Liver (tissue), 9 donors: ENCODE results near the gene EIPR1. TPM values are rescaled to one million over a fixed set of nuclear protein-coding genes. Genes with fewer than 3 reads are reported as not detected.

ENCODE experiments used
- DNase-seq: peaks from one replicate; pipeline ENCODE4 v3.0.0-alpha.2; 2017; ENCODE audit warnings: low spot score
- H3K27ac ChIP-seq, 2 donors: one replicate each; pipeline ENCODE4 v1.7.0; 2013; ENCODE audit warnings: inconsistent platforms in 2 of 2, low read length in 2 of 2, control low read depth in 1 of 2, low read depth in 1 of 2, mild to moderate bottlenecking in 1 of 2
- H3K27me3 ChIP-seq, 4 donors: one replicate each; pipeline versions ENCODE4 v1.6.1 to v1.7.0; 2013; ENCODE audit warnings: low read length in 3 of 4, inconsistent platforms in 1 of 4, mild to moderate bottlenecking in 1 of 4, moderate library complexity in 1 of 4; ENCODE audit not compliant: control insufficient read depth in 4 of 4, insufficient read depth in 4 of 4
- H3K36me3 ChIP-seq, 4 donors: one replicate each; pipeline versions ENCODE4 v1.6.1 to v1.7.0; 2013; ENCODE audit warnings: low read length in 3 of 4, mild to moderate bottlenecking in 3 of 4, low read depth in 1 of 4, moderate library complexity in 1 of 4; ENCODE audit not compliant: control insufficient read depth in 4 of 4, insufficient read depth in 3 of 4
- H3K4me1 ChIP-seq, 4 donors: one replicate each; pipeline versions ENCODE4 v1.6.1 to v1.7.0; 2013; ENCODE audit warnings: low read length in 3 of 4, mild to moderate bottlenecking in 3 of 4, moderate library complexity in 1 of 4; ENCODE audit not compliant: control insufficient read depth in 4 of 4, insufficient read depth in 4 of 4
- H3K4me3 ChIP-seq, 3 donors: one replicate each; pipeline versions ENCODE4 v1.6.1 to v1.7.0; 2013; ENCODE audit warnings: low read length in 3 of 3, control low read depth in 1 of 3, low read depth in 1 of 3, mild to moderate bottlenecking in 1 of 3
- H3K9ac ChIP-seq, 2 donors: one replicate each; pipeline ENCODE4 v1.7.0; 2013; ENCODE audit warnings: low read length in 2 of 2, mild to moderate bottlenecking in 2 of 2, moderate library complexity in 2 of 2, control low read depth in 1 of 2, low read depth in 1 of 2
- H3K9me3 ChIP-seq, 4 donors: one replicate each; pipeline versions ENCODE4 v1.6.1 to v1.7.0; 2013; ENCODE audit warnings: low read length in 3 of 4; ENCODE audit not compliant: control insufficient read depth in 4 of 4
- EGR1 ChIP-seq, 2 donors: IDR thresholded peaks; 2 replicates each; pipeline ENCODE4 v1.6.1; 2016 to 2018; ENCODE audit warnings: antibody characterized with exemption in 2 of 2, low read depth in 2 of 2
- FOXA1 ChIP-seq: IDR thresholded peaks from 2 replicates; pipeline ENCODE4 v1.6.1; 2016; ENCODE audit warnings: antibody characterized with exemption
- FOXA2 ChIP-seq: IDR thresholded peaks from 2 replicates; pipeline ENCODE4 v1.6.1; 2016; ENCODE audit warnings: antibody characterized with exemption
- HNF4A ChIP-seq, 2 donors: conservative IDR thresholded peaks; 2 replicates each; pipeline ENCODE4 v1.6.1; 2016; ENCODE audit warnings: antibody characterized with exemption in 2 of 2, mild to moderate bottlenecking in 2 of 2
- JUND ChIP-seq, 2 donors: IDR thresholded peaks; 2 replicates each; pipeline ENCODE4 v1.6.1; 2016; ENCODE audit warnings: antibody characterized with exemption in 2 of 2
- RAD21 ChIP-seq, 2 donors: IDR thresholded peaks; 2 replicates each; pipeline ENCODE4 v1.6.1; 2016; ENCODE audit warnings: antibody characterized with exemption in 2 of 2, mild to moderate bottlenecking in 2 of 2
- RXRA ChIP-seq, 2 donors: IDR thresholded peaks; 2 replicates each; pipeline ENCODE4 v1.6.1; 2017 to 2018; ENCODE audit warnings: antibody characterized with exemption in 2 of 2, mild to moderate bottlenecking in 1 of 2
- TAF1 ChIP-seq: conservative IDR thresholded peaks from 2 replicates; pipeline ENCODE4 v1.6.1; 2016; ENCODE audit warnings: antibody characterized with exemption, mild to moderate bottlenecking
- WGBS: extraction: QIAGEN DNeasy Blood & Tissue Kit; methylation state at CpG from one replicate; pipeline ENCODE4 v1.1.7; 2013; 5-methylcytosine and 5-hydroxymethylcytosine counted together
- polyA plus RNA-seq, 2 donors: library from polyadenylated mRNA; stranded (reverse) in 1 of 2; unstranded in 1 of 2; fragments of 200-250 nt in 1 of 2; fragments of >200 nt in 1 of 2; fragmentation: Nextera tagmentation in 1 of 2; extraction: Ambion mirVana in 1 of 2; gene quantifications; one replicate each; pipeline versions ENCODE4 v1.2.1 to v1.2.3, GENCODE V29; 2013 to 2015
- total RNA-seq, 2 donors: library from RNA; depleted of rRNA; stranded (reverse); fragments of >200 nt; gene quantifications; one replicate each; pipeline ENCODE4 v1.2.3, GENCODE V29; 2014
- TF ChIP-seq, protein P1 (sequence below): IDR thresholded peaks from 2 replicates; pipeline ENCODE4 v1.6.1; 2016; ENCODE audit warnings: antibody characterized with exemption, mild to moderate bottlenecking
- TF ChIP-seq, protein P2 (sequence below): IDR thresholded peaks from 2 replicates; pipeline ENCODE4 v1.6.1; 2016; ENCODE audit warnings: antibody characterized with exemption
- TF ChIP-seq, protein P3 (sequence below): fragments of 150-350 bp; IDR thresholded peaks from 2 replicates; pipeline ENCODE4 v1.5.1; 2017; ENCODE audit warnings: improper control_type of control experiment, low read depth, low read length; ENCODE audit not compliant: missing input control
- TF ChIP-seq, protein P4 (sequence below): IDR thresholded peaks from 2 replicates; pipeline ENCODE4 v1.6.1; 2016; ENCODE audit warnings: antibody characterized with exemption
- TF ChIP-seq, protein P5 (sequence below): IDR thresholded peaks from 2 replicates; pipeline ENCODE4 v1.6.1; 2016; ENCODE audit warnings: antibody characterized with exemption
- donor health status: healthy.
- donor health status: healthy.
- donor health status: healthy.
- donor health status: healthy.
- donor health status: healthy.

Gene EIPR1
- total and polyA plus RNA-seq, 4 donors = 7.6 to 12.1 (median 11.4) TPM

DNA sequence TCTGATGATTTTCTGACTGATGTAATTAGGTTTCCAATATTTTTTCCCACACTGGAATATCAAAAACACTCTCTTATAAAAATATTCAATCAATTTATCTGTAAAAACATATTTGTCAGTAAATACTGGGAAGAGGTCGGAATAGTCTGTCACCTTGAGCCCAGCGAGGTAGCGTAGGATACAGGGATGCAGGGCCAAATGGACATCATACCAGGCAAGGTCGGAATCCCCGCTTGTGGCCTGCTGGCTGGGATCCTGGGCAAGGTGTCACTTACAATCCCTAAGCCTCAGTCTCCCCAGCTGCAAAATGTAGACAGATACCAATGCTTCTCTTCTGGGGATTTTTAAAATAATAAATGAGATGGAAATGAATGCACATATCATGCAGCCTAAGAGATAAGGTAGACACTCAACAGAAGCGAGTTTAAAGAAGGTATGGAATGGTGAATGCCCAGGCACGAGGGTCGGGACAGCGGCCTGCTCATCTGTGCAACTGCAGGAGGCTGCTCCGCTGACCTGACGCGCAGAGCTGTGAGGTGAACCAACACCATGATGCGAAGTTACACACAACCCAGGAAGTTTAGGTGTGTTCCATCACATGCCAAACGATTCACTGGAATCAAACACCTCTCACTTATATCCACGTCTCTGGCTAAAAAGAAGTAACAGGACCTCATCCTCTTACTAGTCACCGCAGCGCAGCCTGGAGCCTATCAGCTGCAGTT lies 98.2 kb downstream of the EIPR1 start:
- Histone ChIP-seq H3K27ac (no peak overlapping the region), H3K27me3 (no peaks in the 10 kb centered on the region), H3K4me3 (no peak overlapping the region), H3K4me1 (no peaks in the 10 kb centered on the region), H3K9ac (no peak overlapping the region), H3K36me3 (peaks cover 0 to 2% (median 0%) of the 10 kb centered on the region in 4 donors), H3K9me3 (no peaks in the 10 kb centered on the region)
- WGBS = 97% methylated on average over 17 of the region's 17 CpGs
- DNase-seq = no peak
- TF ChIP-seq HNF4A (conservative IDR thresholded peaks at IDR 0.05) (no peak), TAF1 (no peak), FOXA2 (no peak), EGR1 (IDR thresholded peaks at IDR 0.05; ENCODE audit: low read depth in 2 of 2) (no peak), RXRA (IDR thresholded peaks at IDR 0.05) (no peak)
- TF ChIP-seq, protein P1, sequence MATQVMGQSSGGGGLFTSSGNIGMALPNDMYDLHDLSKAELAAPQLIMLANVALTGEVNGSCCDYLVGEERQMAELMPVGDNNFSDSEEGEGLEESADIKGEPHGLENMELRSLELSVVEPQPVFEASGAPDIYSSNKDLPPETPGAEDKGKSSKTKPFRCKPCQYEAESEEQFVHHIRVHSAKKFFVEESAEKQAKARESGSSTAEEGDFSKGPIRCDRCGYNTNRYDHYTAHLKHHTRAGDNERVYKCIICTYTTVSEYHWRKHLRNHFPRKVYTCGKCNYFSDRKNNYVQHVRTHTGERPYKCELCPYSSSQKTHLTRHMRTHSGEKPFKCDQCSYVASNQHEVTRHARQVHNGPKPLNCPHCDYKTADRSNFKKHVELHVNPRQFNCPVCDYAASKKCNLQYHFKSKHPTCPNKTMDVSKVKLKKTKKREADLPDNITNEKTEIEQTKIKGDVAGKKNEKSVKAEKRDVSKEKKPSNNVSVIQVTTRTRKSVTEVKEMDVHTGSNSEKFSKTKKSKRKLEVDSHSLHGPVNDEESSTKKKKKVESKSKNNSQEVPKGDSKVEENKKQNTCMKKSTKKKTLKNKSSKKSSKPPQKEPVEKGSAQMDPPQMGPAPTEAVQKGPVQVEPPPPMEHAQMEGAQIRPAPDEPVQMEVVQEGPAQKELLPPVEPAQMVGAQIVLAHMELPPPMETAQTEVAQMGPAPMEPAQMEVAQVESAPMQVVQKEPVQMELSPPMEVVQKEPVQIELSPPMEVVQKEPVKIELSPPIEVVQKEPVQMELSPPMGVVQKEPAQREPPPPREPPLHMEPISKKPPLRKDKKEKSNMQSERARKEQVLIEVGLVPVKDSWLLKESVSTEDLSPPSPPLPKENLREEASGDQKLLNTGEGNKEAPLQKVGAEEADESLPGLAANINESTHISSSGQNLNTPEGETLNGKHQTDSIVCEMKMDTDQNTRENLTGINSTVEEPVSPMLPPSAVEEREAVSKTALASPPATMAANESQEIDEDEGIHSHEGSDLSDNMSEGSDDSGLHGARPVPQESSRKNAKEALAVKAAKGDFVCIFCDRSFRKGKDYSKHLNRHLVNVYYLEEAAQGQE = no peak
- TF ChIP-seq, protein P2, sequence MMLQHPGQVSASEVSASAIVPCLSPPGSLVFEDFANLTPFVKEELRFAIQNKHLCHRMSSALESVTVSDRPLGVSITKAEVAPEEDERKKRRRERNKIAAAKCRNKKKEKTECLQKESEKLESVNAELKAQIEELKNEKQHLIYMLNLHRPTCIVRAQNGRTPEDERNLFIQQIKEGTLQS = no peak
- TF ChIP-seq, protein P3, sequence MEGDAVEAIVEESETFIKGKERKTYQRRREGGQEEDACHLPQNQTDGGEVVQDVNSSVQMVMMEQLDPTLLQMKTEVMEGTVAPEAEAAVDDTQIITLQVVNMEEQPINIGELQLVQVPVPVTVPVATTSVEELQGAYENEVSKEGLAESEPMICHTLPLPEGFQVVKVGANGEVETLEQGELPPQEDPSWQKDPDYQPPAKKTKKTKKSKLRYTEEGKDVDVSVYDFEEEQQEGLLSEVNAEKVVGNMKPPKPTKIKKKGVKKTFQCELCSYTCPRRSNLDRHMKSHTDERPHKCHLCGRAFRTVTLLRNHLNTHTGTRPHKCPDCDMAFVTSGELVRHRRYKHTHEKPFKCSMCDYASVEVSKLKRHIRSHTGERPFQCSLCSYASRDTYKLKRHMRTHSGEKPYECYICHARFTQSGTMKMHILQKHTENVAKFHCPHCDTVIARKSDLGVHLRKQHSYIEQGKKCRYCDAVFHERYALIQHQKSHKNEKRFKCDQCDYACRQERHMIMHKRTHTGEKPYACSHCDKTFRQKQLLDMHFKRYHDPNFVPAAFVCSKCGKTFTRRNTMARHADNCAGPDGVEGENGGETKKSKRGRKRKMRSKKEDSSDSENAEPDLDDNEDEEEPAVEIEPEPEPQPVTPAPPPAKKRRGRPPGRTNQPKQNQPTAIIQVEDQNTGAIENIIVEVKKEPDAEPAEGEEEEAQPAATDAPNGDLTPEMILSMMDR = no peak

DNA sequence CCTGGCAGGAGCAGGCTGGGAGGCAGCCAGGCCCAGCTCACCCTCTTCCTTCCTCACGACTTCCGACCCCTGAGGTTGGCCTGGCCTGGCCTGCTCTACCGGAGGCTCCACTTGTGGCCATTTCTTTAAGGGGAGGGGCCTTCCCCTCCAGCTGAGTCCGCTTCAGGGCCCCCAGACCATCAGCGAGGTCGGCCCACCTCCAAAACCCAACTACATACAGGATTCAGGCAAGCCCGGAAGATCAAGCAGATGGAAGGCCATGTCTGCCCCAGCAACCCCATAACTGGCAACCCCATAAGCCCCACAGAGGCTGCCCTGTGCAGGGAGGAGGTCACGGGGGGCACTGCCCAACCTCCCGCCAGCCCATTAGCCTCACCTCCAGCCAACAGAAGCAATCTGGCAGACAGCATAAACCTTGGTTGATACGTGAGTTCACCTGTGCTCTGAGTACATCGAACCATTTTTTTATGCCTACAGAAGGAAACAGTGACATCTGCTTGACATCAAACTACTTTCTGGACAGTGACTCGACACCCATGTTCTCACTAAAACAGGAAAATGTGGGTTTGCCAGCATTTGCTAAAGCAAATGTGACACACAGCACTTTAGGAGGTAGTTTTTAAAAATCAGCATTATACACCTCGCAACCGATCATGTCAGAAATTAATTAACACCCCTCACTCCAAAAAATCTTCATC lies 98.9 kb downstream of the EIPR1 start:
- WGBS = 94% methylated on average over 14 of the region's 14 CpGs

More for the DNA sequence above, 98.9 kb downstream of the EIPR1 start:
- TF ChIP-seq JUND (IDR thresholded peaks at IDR 0.05) (no peak), HNF4A (conservative IDR thresholded peaks at IDR 0.05) (no peak), RAD21 (IDR thresholded peaks at IDR 0.05) (no peak), RXRA (IDR thresholded peaks at IDR 0.05) (no peak), FOXA1 (no peak)
- TF ChIP-seq, protein P2 = no peak
- TF ChIP-seq, protein P4, sequence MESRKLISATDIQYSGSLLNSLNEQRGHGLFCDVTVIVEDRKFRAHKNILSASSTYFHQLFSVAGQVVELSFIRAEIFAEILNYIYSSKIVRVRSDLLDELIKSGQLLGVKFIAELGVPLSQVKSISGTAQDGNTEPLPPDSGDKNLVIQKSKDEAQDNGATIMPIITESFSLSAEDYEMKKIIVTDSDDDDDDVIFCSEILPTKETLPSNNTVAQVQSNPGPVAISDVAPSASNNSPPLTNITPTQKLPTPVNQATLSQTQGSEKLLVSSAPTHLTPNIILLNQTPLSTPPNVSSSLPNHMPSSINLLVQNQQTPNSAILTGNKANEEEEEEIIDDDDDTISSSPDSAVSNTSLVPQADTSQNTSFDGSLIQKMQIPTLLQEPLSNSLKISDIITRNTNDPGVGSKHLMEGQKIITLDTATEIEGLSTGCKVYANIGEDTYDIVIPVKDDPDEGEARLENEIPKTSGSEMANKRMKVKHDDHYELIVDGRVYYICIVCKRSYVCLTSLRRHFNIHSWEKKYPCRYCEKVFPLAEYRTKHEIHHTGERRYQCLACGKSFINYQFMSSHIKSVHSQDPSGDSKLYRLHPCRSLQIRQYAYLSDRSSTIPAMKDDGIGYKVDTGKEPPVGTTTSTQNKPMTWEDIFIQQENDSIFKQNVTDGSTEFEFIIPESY = no peak
- TF ChIP-seq, protein P5, sequence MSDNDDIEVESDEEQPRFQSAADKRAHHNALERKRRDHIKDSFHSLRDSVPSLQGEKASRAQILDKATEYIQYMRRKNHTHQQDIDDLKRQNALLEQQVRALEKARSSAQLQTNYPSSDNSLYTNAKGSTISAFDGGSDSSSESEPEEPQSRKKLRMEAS = no peak
- TF ChIP-seq, protein P3 = no peak
- Histone ChIP-seq H3K36me3 (peaks cover 0 to 2% (median 0%) of the 10 kb centered on the region in 4 donors), H3K9ac (no peak overlapping the region), H3K27ac (no peak overlapping the region), H3K4me1 (no peaks in the 10 kb centered on the region), H3K4me3 (no peak overlapping the region), H3K27me3 (no peaks in the 10 kb centered on the region), H3K9me3 (no peaks in the 10 kb centered on the region)
- DNase-seq = no peak
